HCT116 (cell line): Measurements from ENCODE around the gene AOPEP. TPM values are rescaled to one million over a fixed set of nuclear protein-coding genes. Genes with fewer than 3 reads are reported as not detected.

Experiments
- ATAC-seq: fragments of 200-7000 bp; cut with Tn5 transposase; 2 replicates; pipeline ENCODE4 v1.9.1; 2020; ENCODE audit warnings: mild to moderate bottlenecking, moderate library complexity
- BruUV-seq: library from RNA; stranded (reverse); fragments of 400-500 nt; replicated peaks from 2 replicates; lab custom pipeline; 2021; lab: Mats Ljungman, UMichigan
- CTCF ChIA-PET: fragments of 300-600 bp; sonication (Branson Sonifier 250); formaldehyde crosslinking; loops from one replicate; lab custom pipeline; 2021; ENCODE audit warnings: antibody characterized with exemption; lab: Charles Lee
- POLR2A ChIA-PET: fragments of 300-600, 350-600 bp; sonication (Branson Sonifier 250); formaldehyde crosslinking; loops from one replicate; lab custom pipeline; 2021; ENCODE audit warnings: antibody characterized with exemption; lab: Charles Lee
- RAD21 ChIA-PET, 2 experiments: fragments of 300-600 bp; sonication (Branson Sonifier 250); formaldehyde crosslinking; loops; one replicate each; lab custom pipeline; 2023; ENCODE audit warnings: low total read pairs in 2 of 2; ENCODE audit not compliant: uncharacterized antibody in 2 of 2, unreplicated experiment in 2 of 2, low non-redundant PET in 1 of 2; lab: Charles Lee
- DNase-seq: peaks from one replicate; pipeline ENCODE4 v3.0.0-alpha.2; 2010; ENCODE audit warnings: low read depth, low spot score
- H2AFZ ChIP-seq: fragments of 200-600 bp; shearing (Covaris generic), sonication (generic); 2 replicates; pipeline ENCODE4 v1.6.1; 2017; ENCODE audit warnings: low read depth, mixed run types, mixed read lengths, antibody characterized with exemption, low read length; ENCODE audit not compliant: poor library complexity, severe bottlenecking
- H3K27ac ChIP-seq: 2 replicates; pipeline ENCODE4 v1.5.1; 2012; ENCODE audit warnings: low read depth, low read length
- H3K27me3 ChIP-seq: fragments of 200-600 bp; sonication (generic); 2 replicates; pipeline ENCODE4 v1.6.1; 2016; ENCODE audit warnings: mixed run types, low read length, mixed read lengths; ENCODE audit not compliant: insufficient read depth
- H3K36me3 ChIP-seq, 2 experiments: fragments of 200-500 bp in 1 of 2; fragments of 200-600 bp in 1 of 2; sonication (Bioruptor generic) in 1 of 2; sonication (generic) in 1 of 2; 2 replicates each; pipeline versions ENCODE4 v1.5.1 to v1.6.1; 2014 to 2016; ENCODE audit warnings: low read length in 2 of 2, inconsistent platforms in 1 of 2, mixed read lengths in 1 of 2, mixed run types in 1 of 2; ENCODE audit not compliant: insufficient read depth in 2 of 2, control insufficient read depth in 1 of 2
- H3K4me1 ChIP-seq, 2 experiments: fragments of 200-600 bp in 1 of 2; sonication (generic) in 1 of 2; 2 replicates each; pipeline versions ENCODE4 v1.5.1 to v1.6.1; 2012 to 2017; ENCODE audit warnings: low read length in 2 of 2, inconsistent platforms in 1 of 2, mild to moderate bottlenecking in 1 of 2, mixed read lengths in 1 of 2, mixed run types in 1 of 2, moderate library complexity in 1 of 2; ENCODE audit not compliant: insufficient read depth in 2 of 2, control insufficient read depth in 1 of 2
- H3K4me2 ChIP-seq: fragments of 200-600 bp; sonication (generic); 2 replicates; pipeline ENCODE4 v1.6.1; 2017; ENCODE audit warnings: mixed run types, low read length, mixed read lengths
- H3K4me3 ChIP-seq, 2 experiments: fragments of 200-600 bp in 1 of 2; sonication (generic) in 1 of 2; replicated peaks in 1 of 2; 2 replicates each; pipeline ENCODE4 v1.5.1; 2011 to 2016; ENCODE audit warnings: low read length in 2 of 2, control low read depth in 1 of 2, low read depth in 1 of 2, mild to moderate bottlenecking in 1 of 2, mixed read lengths in 1 of 2, mixed run types in 1 of 2
- H3K79me2 ChIP-seq: fragments of 200-600 bp; sonication (generic); 2 replicates; pipeline ENCODE4 v1.6.1; 2017; ENCODE audit warnings: mild to moderate bottlenecking, mixed run types, low read length, moderate library complexity, mixed read lengths; ENCODE audit not compliant: insufficient read depth
- H3K9ac ChIP-seq: fragments of 200-600 bp; sonication (generic); 2 replicates; pipeline ENCODE4 v1.6.1; 2016; ENCODE audit warnings: low read length, mixed read lengths
- H3K9me2 ChIP-seq: fragments of 200-600 bp; sonication (generic), shearing (Covaris generic); 2 replicates; pipeline ENCODE4 v1.6.1; 2017; ENCODE audit warnings: mixed run types, mild to moderate bottlenecking, moderate library complexity; ENCODE audit not compliant: insufficient read depth
- H3K9me3 ChIP-seq, 2 experiments: fragments of 200-500 bp in 1 of 2; fragments of 200-600 bp in 1 of 2; sonication (Bioruptor generic) in 1 of 2; sonication (generic) in 1 of 2; 2 replicates each; pipeline ENCODE4 v1.6.1; 2014 to 2017; ENCODE audit warnings: low read length in 2 of 2, mixed read lengths in 2 of 2, inconsistent platforms in 1 of 2, low read depth in 1 of 2, mild to moderate bottlenecking in 1 of 2, mixed run types in 1 of 2, moderate library complexity in 1 of 2; ENCODE audit not compliant: control insufficient read depth in 1 of 2, insufficient read depth in 1 of 2
- H4K20me1 ChIP-seq: fragments of 200-600 bp; sonication (generic), shearing (Covaris generic); 2 replicates; pipeline ENCODE4 v1.6.1; 2017; ENCODE audit warnings: mixed run types, mild to moderate bottlenecking, moderate library complexity; ENCODE audit not compliant: insufficient read depth
- EGR1 ChIP-seq: IDR thresholded peaks from 2 replicates; pipeline ENCODE4 v1.6.1; 2012; ENCODE audit warnings: low read depth
- EZH2 ChIP-seq: fragments of 200-600 bp; sonication (generic); IDR thresholded peaks from 2 replicates; pipeline ENCODE4 v1.6.1; 2017; ENCODE audit warnings: antibody characterized with exemption, mixed run types
- TCF7L2 ChIP-seq: IDR thresholded peaks from 2 replicates; pipeline ENCODE4 v1.7.0; 2011; ENCODE audit warnings: borderline replicate concordance, inconsistent platforms; ENCODE audit not compliant: insufficient read depth, insufficient read length; ENCODE audit errors: extremely low read depth
- YY1 ChIP-seq: IDR thresholded peaks from 2 replicates; pipeline ENCODE4 v1.6.1; 2011; ENCODE audit warnings: low read length, low read depth, moderate library complexity, mild to moderate bottlenecking; ENCODE audit not compliant: insufficient replicate concordance; ENCODE audit errors: extremely low read depth
- intact Hi-C: fragments of 100-400 bp; cut with micrococcal nuclease; formaldehyde crosslinking; loops from 2 replicates; pipeline ENCODE4 v1.10.0; 2022
- total RNA-seq: library from RNA; stranded (reverse); gene quantifications from one replicate; pipeline ENCODE4 v1.2.1, GENCODE V29; 2021; ENCODE audit not compliant: unreplicated experiment
- TF ChIP-seq, protein P1 (sequence below), 3 experiments: fragments of 200-600 bp in 1 of 3; sonication (generic) in 1 of 3; IDR thresholded peaks in 2 of 3; conservative IDR thresholded peaks in 1 of 3; 2 replicates each; pipeline ENCODE4 v1.5.1; 2012 to 2017; ENCODE audit warnings: low read depth in 2 of 3, low read length in 2 of 3, antibody characterized with exemption in 1 of 3, borderline replicate concordance in 1 of 3, control low read depth in 1 of 3, mild to moderate bottlenecking in 1 of 3, mixed read lengths in 1 of 3, mixed run types in 1 of 3, moderate library complexity in 1 of 3; ENCODE audit not compliant: insufficient read depth in 1 of 3

AOPEP gene
- total RNA-seq, 1 experiment from 2014 or later, result 15.1 TPM

DNA sequence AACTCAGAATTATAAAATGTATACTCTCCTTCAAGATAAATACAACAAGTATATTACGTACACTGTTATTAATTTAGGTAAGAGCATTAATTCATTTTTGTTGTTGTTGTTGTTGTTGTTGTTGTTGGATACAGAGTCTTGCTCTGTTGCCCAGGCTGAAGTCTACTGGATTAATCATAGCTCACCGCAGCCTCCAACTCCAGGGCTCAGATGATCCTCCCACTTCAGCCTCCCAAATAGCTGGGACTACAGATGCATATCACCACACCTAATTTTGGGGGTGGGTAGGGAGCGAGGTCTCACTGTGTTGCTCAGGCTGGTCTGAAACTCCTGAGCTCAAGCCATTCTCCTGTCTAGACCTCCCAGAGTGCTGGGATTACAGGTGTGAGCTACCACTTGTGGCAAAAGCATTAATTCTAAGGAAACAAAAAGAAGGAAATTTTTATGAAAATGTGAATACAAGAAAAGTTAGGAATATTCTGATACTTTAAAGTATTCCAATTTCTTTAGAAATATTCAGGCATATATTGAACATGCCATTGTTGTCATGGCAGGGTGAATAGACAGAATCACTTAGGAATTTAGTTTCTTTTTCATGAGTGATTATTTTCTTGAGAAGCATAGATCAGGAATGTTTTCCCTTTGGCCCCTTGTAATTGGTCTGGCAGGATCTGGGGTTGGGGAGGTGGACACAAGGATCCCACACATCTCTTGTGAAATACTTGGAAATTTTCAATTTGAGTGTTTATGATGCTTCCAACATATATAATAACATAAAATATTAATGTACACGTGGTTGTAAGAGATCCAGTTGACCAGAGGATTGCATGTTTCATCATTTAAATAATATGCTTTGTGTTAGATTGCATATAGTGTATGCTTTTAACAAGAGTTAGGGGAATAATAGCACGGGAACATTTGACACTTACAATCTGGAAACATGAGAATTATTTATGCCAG, 327.4 kb downstream of the AOPEP start:
- H3K4me1 ChIP-seq, result peaks cover 6 to 9% of the 10 kb centered on the region in 2 experiments; a peak in 3 of 4 replicates
- H3K9me3 ChIP-seq, result no peaks in the 10 kb centered on the region
- no TSS peak for BruUV-seq
- no peak overlapping the region for H2AFZ ChIP-seq
- H4K20me1 ChIP-seq, result no peaks in the 10 kb centered on the region
- TF ChIP-seq, protein P1, sequence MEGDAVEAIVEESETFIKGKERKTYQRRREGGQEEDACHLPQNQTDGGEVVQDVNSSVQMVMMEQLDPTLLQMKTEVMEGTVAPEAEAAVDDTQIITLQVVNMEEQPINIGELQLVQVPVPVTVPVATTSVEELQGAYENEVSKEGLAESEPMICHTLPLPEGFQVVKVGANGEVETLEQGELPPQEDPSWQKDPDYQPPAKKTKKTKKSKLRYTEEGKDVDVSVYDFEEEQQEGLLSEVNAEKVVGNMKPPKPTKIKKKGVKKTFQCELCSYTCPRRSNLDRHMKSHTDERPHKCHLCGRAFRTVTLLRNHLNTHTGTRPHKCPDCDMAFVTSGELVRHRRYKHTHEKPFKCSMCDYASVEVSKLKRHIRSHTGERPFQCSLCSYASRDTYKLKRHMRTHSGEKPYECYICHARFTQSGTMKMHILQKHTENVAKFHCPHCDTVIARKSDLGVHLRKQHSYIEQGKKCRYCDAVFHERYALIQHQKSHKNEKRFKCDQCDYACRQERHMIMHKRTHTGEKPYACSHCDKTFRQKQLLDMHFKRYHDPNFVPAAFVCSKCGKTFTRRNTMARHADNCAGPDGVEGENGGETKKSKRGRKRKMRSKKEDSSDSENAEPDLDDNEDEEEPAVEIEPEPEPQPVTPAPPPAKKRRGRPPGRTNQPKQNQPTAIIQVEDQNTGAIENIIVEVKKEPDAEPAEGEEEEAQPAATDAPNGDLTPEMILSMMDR (IDR thresholded peaks at IDR 0.05 in 2 of 3, conservative IDR thresholded peaks at IDR 0.05 in 1 of 3; ENCODE audit: borderline replicate concordance in 1 of 3, insufficient read depth in 1 of 3, low read depth in 2 of 3, low read length in 2 of 3), result no peak
- no peak for TF ChIP-seq EZH2
- no peak for TF ChIP-seq EGR1
- TF ChIP-seq YY1, result no peak
- no peak for TF ChIP-seq TCF7L2
- intact Hi-C loops, result no loop called here
- no peak overlapping the region for H3K27ac ChIP-seq
- ATAC-seq (no peak), DNase-seq (no peak)
- H3K4me3 ChIP-seq, result no peak overlapping the region
- no peaks in the 10 kb centered on the region for H3K79me2 ChIP-seq
- no peaks in the 10 kb centered on the region for H3K27me3 ChIP-seq
- no peak overlapping the region for H3K4me2 ChIP-seq
- H3K9me2 ChIP-seq, result no peaks in the 10 kb centered on the region
- POLR2A ChIA-PET, result no interaction called here
- no peak overlapping the region for H3K9ac ChIP-seq
- H3K36me3 ChIP-seq, result no peaks in the 10 kb centered on the region
- RAD21 ChIA-PET, result no interaction called here
- CTCF ChIA-PET, result no interaction called here
